Tibial artery (tissue), 4 donors: ENCODE results near the gene MEIS3.

Source experiments
- DNase-seq, 2 donors: peaks; one replicate each; pipeline ENCODE4 v3.0.0-alpha.2; 2019
- H3K27ac ChIP-seq, 2 donors: fragments of 200-600 bp; sonication (generic) in 1 of 2; 1 replicate in 1 of 2; 2 replicates in 1 of 2; pipeline ENCODE4 v1.5.1; 2018 to 2019; ENCODE audit warnings: mild to moderate bottlenecking in 1 of 2
- H3K27me3 ChIP-seq, 2 donors: fragments of 200-600 bp; sonication (generic) in 1 of 2; one replicate each; pipeline versions ENCODE4 v1.5.1 to v1.6.0; 2016 to 2019
- H3K36me3 ChIP-seq, 3 donors: fragments of 200-600 bp; sonication (generic) in 2 of 3; one replicate each; pipeline ENCODE4 v1.5.1; 2016 to 2019; ENCODE audit warnings: mild to moderate bottlenecking in 2 of 3
- H3K4me1 ChIP-seq, 4 donors: fragments of 200-600 bp; sonication (generic) in 2 of 4; 1 replicate in 3 of 4; 2 replicates in 1 of 4; pipeline ENCODE4 v1.5.1; 2016 to 2019
- H3K4me3 ChIP-seq, 2 donors: fragments of 200-600 bp; sonication (generic) in 1 of 2; 1 replicate in 1 of 2; 2 replicates in 1 of 2; pipeline ENCODE4 v1.5.1; 2018 to 2019; ENCODE audit warnings: mild to moderate bottlenecking in 2 of 2
- H3K9me3 ChIP-seq, 3 donors: fragments of 200-600 bp; sonication (generic) in 1 of 3; one replicate each; pipeline ENCODE4 v1.5.1; 2016 to 2019
- CTCF ChIP-seq, 2 experiments: fragments of 200-600 bp in 1 of 2; fragments of 450-650 bp in 1 of 2; IDR thresholded peaks; one replicate each; pipeline ENCODE4 v1.5.1; 2017 to 2019; ENCODE audit warnings: antibody characterized with exemption in 2 of 2, mild to moderate bottlenecking in 1 of 2, moderate library complexity in 1 of 2
- intact Hi-C: fragments of 100-400 bp; cut with DNase I; formaldehyde crosslinking; loops from one replicate; pipeline ENCODE4 v1.15.0; 2023; ENCODE audit warnings: low total_unique reads

The MEIS3 gene

GRCh38 chr19:47418692-47419029 lies 666 bp downstream of the MEIS3 start:
- peaks cover 0 to 95% of the 10 kb centered on the region in 2 donors for H3K27me3 ChIP-seq
- intact Hi-C loops = no loop called here
- DNase-seq = no peak
- H3K36me3 ChIP-seq = peaks cover 0 to 8% (median 0%) of the 10 kb centered on the region in 3 donors
- H3K27ac ChIP-seq = no peak overlapping the region
- TF ChIP-seq CTCF (IDR thresholded peaks at IDR 0.05) = no peak
- peaks cover 0 to 32% (median 11%) of the 10 kb centered on the region in 4 donors for H3K4me1 ChIP-seq
- peak overlapping the region; percentile 40 to 52 for H3K4me3 ChIP-seq
- H3K9me3 ChIP-seq = no peaks in the 10 kb centered on the region

GRCh38 chr19:47417746-47418691 lies 1.3 kb downstream of the MEIS3 start:
- peaks cover 0 to 8% (median 0%) of the 10 kb centered on the region in 3 donors for H3K36me3 ChIP-seq
- H3K27me3 ChIP-seq = peaks cover 0 to 90% of the 10 kb centered on the region in 2 donors
- intact Hi-C loops = no loop called here
- peaks cover 0 to 32% (median 11%) of the 10 kb centered on the region in 4 donors for H3K4me1 ChIP-seq
- no peak overlapping the region for H3K27ac ChIP-seq
- TF ChIP-seq CTCF (IDR thresholded peaks at IDR 0.05) = no peak
- H3K4me3 ChIP-seq = peak overlapping the region; percentile 40 to 52
- no peak for DNase-seq
- H3K9me3 ChIP-seq = no peaks in the 10 kb centered on the region

- H3K4me1 ChIP-seq = peaks cover 0 to 32% (median 11%) of the 10 kb centered on the region in 4 donors
- peaks cover 0 to 8% (median 0%) of the 10 kb centered on the region in 3 donors for H3K36me3 ChIP-seq
- no peak for TF ChIP-seq CTCF (IDR thresholded peaks at IDR 0.05)
- H3K4me3 ChIP-seq = no peak overlapping the region
- no peak for DNase-seq
- H3K27ac ChIP-seq = no peak overlapping the region
- H3K9me3 ChIP-seq = no peaks in the 10 kb centered on the region
- peaks cover 0 to 86% of the 10 kb centered on the region in 2 donors for H3K27me3 ChIP-seq
- intact Hi-C loops = no loop called here
Measured at GRCh38 chr19:47417107-47417745, 2.1 kb downstream of the MEIS3 start.

GRCh38 chr19:47416643-47416985 lies 2.7 kb downstream of the MEIS3 start:
- H3K27me3 ChIP-seq = peaks cover 0 to 80% of the 10 kb centered on the region in 2 donors
- H3K36me3 ChIP-seq = peaks cover 0 to 8% (median 0%) of the 10 kb centered on the region in 3 donors
- H3K4me3 ChIP-seq = no peak overlapping the region
- intact Hi-C loops = no loop called here
- no peak for DNase-seq
- no peak for TF ChIP-seq CTCF (IDR thresholded peaks at IDR 0.05)
- H3K27ac ChIP-seq = no peak overlapping the region
- H3K4me1 ChIP-seq = peaks cover 0 to 27% (median 9%) of the 10 kb centered on the region in 4 donors
- no peaks in the 10 kb centered on the region for H3K9me3 ChIP-seq

- no peak for TF ChIP-seq CTCF (IDR thresholded peaks at IDR 0.05)
- no peak for DNase-seq
- Histone ChIP-seq H3K4me3 (no peak overlapping the region), H3K36me3 (peaks cover 0 to 8% (median 0%) of the 10 kb centered on the region in 3 donors), H3K27ac (no peak overlapping the region), H3K9me3 (no peaks in the 10 kb centered on the region), H3K4me1 (peaks cover 0 to 23% (median 9%) of the 10 kb centered on the region in 4 donors), H3K27me3 (peaks cover 0 to 75% of the 10 kb centered on the region in 2 donors)
- intact Hi-C loops = no loop called here
Measured at GRCh38 chr19:47415953-47416642, 3.2 kb downstream of the MEIS3 start.
